ENCODE data around the gene ZNF668. TPM values are rescaled to one million over a fixed set of nuclear protein-coding genes. Genes with fewer than 3 reads are reported as not detected.

ZNF668 gene
- total RNA-seq, 1 donor = 12.3 TPM

GRCh38 chr16:31113121-31114120, 39.4 kb upstream of the ZNF668 start:
- H3K4me3 ChIP-seq (ENCODE audit: low read depth, low read length) = no peak overlapping the region
- TF ChIP-seq, protein P1, sequence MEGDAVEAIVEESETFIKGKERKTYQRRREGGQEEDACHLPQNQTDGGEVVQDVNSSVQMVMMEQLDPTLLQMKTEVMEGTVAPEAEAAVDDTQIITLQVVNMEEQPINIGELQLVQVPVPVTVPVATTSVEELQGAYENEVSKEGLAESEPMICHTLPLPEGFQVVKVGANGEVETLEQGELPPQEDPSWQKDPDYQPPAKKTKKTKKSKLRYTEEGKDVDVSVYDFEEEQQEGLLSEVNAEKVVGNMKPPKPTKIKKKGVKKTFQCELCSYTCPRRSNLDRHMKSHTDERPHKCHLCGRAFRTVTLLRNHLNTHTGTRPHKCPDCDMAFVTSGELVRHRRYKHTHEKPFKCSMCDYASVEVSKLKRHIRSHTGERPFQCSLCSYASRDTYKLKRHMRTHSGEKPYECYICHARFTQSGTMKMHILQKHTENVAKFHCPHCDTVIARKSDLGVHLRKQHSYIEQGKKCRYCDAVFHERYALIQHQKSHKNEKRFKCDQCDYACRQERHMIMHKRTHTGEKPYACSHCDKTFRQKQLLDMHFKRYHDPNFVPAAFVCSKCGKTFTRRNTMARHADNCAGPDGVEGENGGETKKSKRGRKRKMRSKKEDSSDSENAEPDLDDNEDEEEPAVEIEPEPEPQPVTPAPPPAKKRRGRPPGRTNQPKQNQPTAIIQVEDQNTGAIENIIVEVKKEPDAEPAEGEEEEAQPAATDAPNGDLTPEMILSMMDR (IDR thresholded peaks at IDR 0.05; ENCODE audit: insufficient read depth, low read length) = no peak
- no peak for DNase-seq (ENCODE audit: low read depth)

DNA sequence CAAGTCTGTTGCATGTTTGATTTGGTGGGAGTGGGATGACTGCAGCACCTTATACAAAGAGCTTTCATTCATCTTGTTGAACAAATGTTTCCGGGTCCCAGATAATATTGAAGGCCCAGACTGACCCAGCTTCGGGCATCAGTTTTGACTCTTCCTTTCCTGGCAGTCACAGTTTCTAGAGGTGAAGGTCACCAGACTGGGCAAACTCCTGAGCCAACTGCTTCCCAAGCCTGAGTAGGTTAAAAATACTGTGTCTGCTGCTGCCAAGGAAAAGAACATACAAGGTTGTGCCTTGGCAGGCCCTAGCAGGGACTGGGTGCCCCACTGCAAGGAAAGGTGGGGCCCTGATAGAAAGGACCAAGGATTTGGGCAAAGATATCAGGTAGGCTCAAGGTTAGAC, 38.7 kb upstream of the ZNF668 start:
- H3K4me3 ChIP-seq (ENCODE audit: low read depth, low read length) = no peak overlapping the region
- no peak for DNase-seq (ENCODE audit: low read depth)
- TF ChIP-seq, protein P1 (IDR thresholded peaks at IDR 0.05; ENCODE audit: insufficient read depth, low read length) = no peak

- no peak for DNase-seq (ENCODE audit: low read depth)
- H3K4me3 ChIP-seq (ENCODE audit: low read depth, low read length) = no peak overlapping the region
- TF ChIP-seq, protein P1 (IDR thresholded peaks at IDR 0.05; ENCODE audit: insufficient read depth, low read length) = no peak
Measured at GRCh38 chr16:31111881-31112466, 37.9 kb upstream of the ZNF668 start.

GRCh38 chr16:31110106-31111034, 36.3 kb upstream of the ZNF668 start:
- TF ChIP-seq, protein P1 (IDR thresholded peaks at IDR 0.05; ENCODE audit: insufficient read depth, low read length) = no peak
- no peak overlapping the region for H3K4me3 ChIP-seq (ENCODE audit: low read depth, low read length)

DNA sequence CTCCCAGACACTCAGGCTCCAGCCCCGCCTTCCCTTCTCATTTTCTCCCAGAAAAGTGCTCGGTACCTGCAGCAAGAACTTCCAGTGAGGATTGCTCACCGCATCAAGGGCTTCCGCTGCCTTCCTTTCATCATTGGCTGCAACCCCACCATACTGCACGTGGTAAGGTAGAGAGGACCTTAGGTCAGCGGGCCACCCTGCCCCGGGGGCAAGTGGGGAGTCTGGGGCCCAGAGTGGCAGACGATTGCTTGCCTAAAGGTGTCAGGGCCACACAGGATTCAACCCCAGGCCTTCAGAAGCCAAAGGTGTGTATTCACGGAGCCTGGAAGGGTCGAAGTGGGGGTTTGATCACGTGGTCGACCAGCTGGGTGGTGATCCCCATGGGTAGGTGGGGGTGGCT, 35.6 kb upstream of the ZNF668 start:
- TF ChIP-seq, protein P1 (IDR thresholded peaks at IDR 0.05; ENCODE audit: insufficient read depth, low read length) = no peak
- DNase-seq (ENCODE audit: low read depth) = no peak
- no peak overlapping the region for H3K4me3 ChIP-seq (ENCODE audit: low read depth, low read length)

More at GRCh38 chr16:31110106-31111034, 36.3 kb upstream of the ZNF668 start:
- DNase-seq (ENCODE audit: low read depth) = no peak

Data from fibroblast of the aortic adventitia (primary cell).